Testis (tissue), 2 donors: Measurements from ENCODE around the gene TFF2.

ENCODE experiments used
- POLR2A ChIP-seq: fragments of 450-650 bp; IDR thresholded peaks from one replicate; pipeline ENCODE4 v1.6.1; 2017; ENCODE audit warnings: antibody characterized with exemption, mild to moderate bottlenecking, moderate library complexity
- TF ChIP-seq, protein P1 (sequence below), 3 experiments: fragments of 450-650 bp in 2 of 3; fragments of 200-600 bp in 1 of 3; sonication (generic) in 1 of 3; IDR thresholded peaks; one replicate each; pipeline ENCODE4 v1.5.1; 2016 to 2019; ENCODE audit warnings: antibody characterized with exemption in 3 of 3, mild to moderate bottlenecking in 2 of 3, moderate library complexity in 1 of 3

DNA sequence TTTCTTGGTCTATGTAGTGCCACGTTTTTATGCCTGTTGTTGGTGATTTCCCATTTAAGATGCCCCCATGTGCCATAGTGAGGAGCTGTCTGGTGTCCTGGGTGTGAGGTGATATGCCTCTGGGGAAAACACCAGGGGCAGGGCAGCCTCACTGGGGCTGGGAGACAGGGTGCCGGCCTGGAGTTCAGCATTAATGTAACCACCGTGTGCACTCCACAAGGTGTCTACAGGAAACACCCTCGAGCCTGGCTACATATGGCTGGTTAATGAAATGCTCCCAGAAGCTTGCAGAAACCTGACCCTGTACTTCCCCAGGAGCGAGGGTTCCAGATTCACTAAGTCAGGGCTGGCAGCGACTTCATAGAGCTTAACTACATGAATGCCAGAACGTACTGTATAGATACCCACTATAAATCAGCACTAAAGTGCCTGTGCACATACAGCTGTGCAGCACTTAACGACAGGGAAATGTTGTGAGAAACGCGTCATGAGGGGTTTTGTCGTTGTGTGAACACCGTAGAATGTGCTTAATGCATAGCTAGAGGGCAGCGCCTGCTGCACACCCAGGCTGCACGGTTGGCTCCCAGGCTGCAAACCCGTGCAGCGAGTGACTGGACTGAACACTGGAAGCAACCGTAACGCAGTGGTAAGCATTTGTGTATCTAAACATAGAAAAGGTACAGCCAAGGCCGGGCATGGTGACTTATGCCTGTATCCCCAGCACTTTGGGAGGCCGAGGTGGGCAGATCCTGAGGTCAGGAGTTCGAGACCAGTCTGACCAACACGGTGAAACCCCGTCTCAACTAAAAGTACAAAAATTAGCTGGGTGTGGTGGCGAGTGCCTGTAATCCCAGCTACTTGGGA is 10.4 kb downstream of the TFF2 start:
- TF ChIP-seq POLR2A, result no peak
- TF ChIP-seq, protein P1, sequence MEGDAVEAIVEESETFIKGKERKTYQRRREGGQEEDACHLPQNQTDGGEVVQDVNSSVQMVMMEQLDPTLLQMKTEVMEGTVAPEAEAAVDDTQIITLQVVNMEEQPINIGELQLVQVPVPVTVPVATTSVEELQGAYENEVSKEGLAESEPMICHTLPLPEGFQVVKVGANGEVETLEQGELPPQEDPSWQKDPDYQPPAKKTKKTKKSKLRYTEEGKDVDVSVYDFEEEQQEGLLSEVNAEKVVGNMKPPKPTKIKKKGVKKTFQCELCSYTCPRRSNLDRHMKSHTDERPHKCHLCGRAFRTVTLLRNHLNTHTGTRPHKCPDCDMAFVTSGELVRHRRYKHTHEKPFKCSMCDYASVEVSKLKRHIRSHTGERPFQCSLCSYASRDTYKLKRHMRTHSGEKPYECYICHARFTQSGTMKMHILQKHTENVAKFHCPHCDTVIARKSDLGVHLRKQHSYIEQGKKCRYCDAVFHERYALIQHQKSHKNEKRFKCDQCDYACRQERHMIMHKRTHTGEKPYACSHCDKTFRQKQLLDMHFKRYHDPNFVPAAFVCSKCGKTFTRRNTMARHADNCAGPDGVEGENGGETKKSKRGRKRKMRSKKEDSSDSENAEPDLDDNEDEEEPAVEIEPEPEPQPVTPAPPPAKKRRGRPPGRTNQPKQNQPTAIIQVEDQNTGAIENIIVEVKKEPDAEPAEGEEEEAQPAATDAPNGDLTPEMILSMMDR (IDR thresholded peaks at IDR 0.05), result no peak
